GM23248 (cell line): Measurements from ENCODE around the gene SMARCAL1. TPM values are rescaled to one million over a fixed set of nuclear protein-coding genes. Genes with fewer than 3 reads are reported as not detected.

Experiments used
- DNase-seq: peaks from one replicate; pipeline ENCODE4 v3.0.0-alpha.2; 2015
- H2AFZ ChIP-seq: fragments of 200-600 bp; sonication (generic); 2 replicates; pipeline ENCODE4 v1.6.1; 2016; ENCODE audit warnings: antibody characterized with exemption
- H3F3A ChIP-seq: fragments of 200-600 bp; sonication (generic); 2 replicates; pipeline ENCODE4 v1.6.1; 2016; ENCODE audit warnings: mild to moderate bottlenecking, antibody characterized with exemption, mixed run types; ENCODE audit not compliant: insufficient read depth
- H3K27ac ChIP-seq: fragments of 200-600 bp; sonication (generic); 2 replicates; pipeline ENCODE4 v1.5.1; 2016; ENCODE audit warnings: mild to moderate bottlenecking
- H3K27me3 ChIP-seq: fragments of 200-600 bp; sonication (generic); replicated peaks from 2 replicates; pipeline ENCODE4 v1.6.1; 2016; ENCODE audit warnings: mild to moderate bottlenecking; ENCODE audit not compliant: insufficient read depth
- H3K36me3 ChIP-seq: fragments of 200-600 bp; sonication (generic); 2 replicates; pipeline ENCODE4 v1.6.1; 2016; ENCODE audit warnings: low read depth, mild to moderate bottlenecking
- H3K4me1 ChIP-seq: fragments of 200-600 bp; sonication (generic); 2 replicates; pipeline ENCODE4 v1.6.1; 2016; ENCODE audit warnings: mild to moderate bottlenecking; ENCODE audit not compliant: insufficient read depth
- H3K4me2 ChIP-seq: fragments of 200-600 bp; sonication (generic); one replicate; pipeline ENCODE4 v1.6.1; 2016; ENCODE audit warnings: mild to moderate bottlenecking; ENCODE audit not compliant: unreplicated experiment
- H3K4me3 ChIP-seq: fragments of 200-600 bp; sonication (generic); 2 replicates; pipeline ENCODE4 v1.5.1; 2016; ENCODE audit warnings: mild to moderate bottlenecking
- H3K79me2 ChIP-seq: fragments of 200-600 bp; sonication (generic); 2 replicates; pipeline ENCODE4 v1.6.1; 2016; ENCODE audit warnings: mild to moderate bottlenecking; ENCODE audit not compliant: insufficient read depth
- H3K9ac ChIP-seq: fragments of 200-600 bp; sonication (generic); 2 replicates; pipeline ENCODE4 v1.6.1; 2016; ENCODE audit warnings: mild to moderate bottlenecking
- H3K9me2 ChIP-seq: fragments of 200-600 bp; sonication (generic); 2 replicates; pipeline ENCODE4 v1.6.1; 2016; ENCODE audit warnings: mixed run types, mild to moderate bottlenecking, moderate library complexity; ENCODE audit not compliant: insufficient read depth
- H3K9me3 ChIP-seq: fragments of 200-600 bp; sonication (generic); one replicate; pipeline ENCODE4 v1.6.1; 2017; ENCODE audit warnings: low read depth
- H4K20me1 ChIP-seq: fragments of 200-600 bp; sonication (generic); 2 replicates; pipeline ENCODE4 v1.6.0; 2016; ENCODE audit not compliant: insufficient read depth
- EZH2 ChIP-seq: fragments of 200-600 bp; sonication (generic); IDR thresholded peaks from 2 replicates; pipeline ENCODE4 v1.6.1; 2018; ENCODE audit warnings: antibody characterized with exemption, mild to moderate bottlenecking; ENCODE audit not compliant: insufficient read depth, poor library complexity, severe bottlenecking
- EZH2phosphoT487 ChIP-seq: fragments of 200-600 bp; sonication (generic); IDR thresholded peaks from 2 replicates; pipeline ENCODE4 v1.6.1; 2018; ENCODE audit warnings: antibody characterized with exemption, moderate library complexity, mild to moderate bottlenecking, low read depth; ENCODE audit not compliant: insufficient read depth
- WGBS, 2 experiments: methylation state at CpG; one replicate each; pipeline ENCODE4 v1.1.6; 2015 to 2017; ENCODE audit warnings: low lambda C conversion rate in 2 of 2, low coverage in 1 of 2; ENCODE audit errors: missing lambda C conversion rate in 2 of 2; 5-methylcytosine and 5-hydroxymethylcytosine counted together
- in situ Hi-C: fragments of 300-500 bp; cut with MboI; formaldehyde crosslinking; loops from 2 replicates; pipeline ENCODE4 v1.15.0; 2020
- polyA plus RNA-seq: library from polyadenylated mRNA; unstranded; fragments of >200 nt; fragmentation: Nextera tagmentation; extraction: Ambion mirVana; gene quantifications from 2 replicates; pipeline ENCODE4 v1.2.1, GENCODE V29; 2016
- total RNA-seq: library from RNA; depleted of rRNA; stranded (reverse); fragments of >200 nt; shearing (Covaris generic); gene quantifications from 2 replicates; pipeline ENCODE4 v1.2.3, GENCODE V29; 2014; rRNA removed

Gene SMARCAL1
- total and polyA plus RNA-seq, 2 experiments from 2014 or later, result 10.9 to 30.5 TPM

GRCh38 chr2:216526939-216527338 lies 114.7 kb downstream of the SMARCAL1 start:
- in situ Hi-C loops, result no loop called here
- H3K9me2 ChIP-seq, result no peaks in the 10 kb centered on the region
- no peak for DNase-seq
- no peak overlapping the region for H3K9ac ChIP-seq
- H3K4me3 ChIP-seq, result no peak overlapping the region
- no peaks in the 10 kb centered on the region for H3F3A ChIP-seq
- H3K27me3 ChIP-seq, result no peaks in the 10 kb centered on the region
- 90 to 100% methylated on average over 1 of the region's 1 CpG for WGBS, 2 experiments
- H3K36me3 ChIP-seq, result no peaks in the 10 kb centered on the region
- H3K4me2 ChIP-seq, result no peak overlapping the region
- H3K27ac ChIP-seq, result no peak overlapping the region
- TF ChIP-seq EZH2phosphoT487 (no peak), EZH2 (no peak)
- H2AFZ ChIP-seq, result no peak overlapping the region
- H4K20me1 ChIP-seq, result no peaks in the 10 kb centered on the region
- no peaks in the 10 kb centered on the region for H3K79me2 ChIP-seq
- H3K9me3 ChIP-seq, result no peaks in the 10 kb centered on the region
- no peaks in the 10 kb centered on the region for H3K4me1 ChIP-seq

GRCh38 chr2:216527600-216527999 lies 115.3 kb downstream of the SMARCAL1 start:
- Histone ChIP-seq H3K9me3 (no peaks in the 10 kb centered on the region), H3K27me3 (no peaks in the 10 kb centered on the region), H4K20me1 (no peaks in the 10 kb centered on the region), H3K79me2 (no peaks in the 10 kb centered on the region), H3K4me2 (no peak overlapping the region), H3K27ac (no peak overlapping the region), H2AFZ (no peak overlapping the region), H3K9ac (no peak overlapping the region), H3K9me2 (no peaks in the 10 kb centered on the region), H3K36me3 (no peaks in the 10 kb centered on the region), H3K4me3 (no peak overlapping the region), H3K4me1 (no peaks in the 10 kb centered on the region), H3F3A (no peaks in the 10 kb centered on the region)
- TF ChIP-seq EZH2phosphoT487 (no peak), EZH2 (no peak)
- DNase-seq, result no peak
- WGBS, 2 experiments, result 89 to 93% methylated on average over 1 of the region's 1 CpG
- in situ Hi-C loops, result no loop called here

GRCh38 chr2:216532562-216532961 lies 120.3 kb downstream of the SMARCAL1 start:
- Histone ChIP-seq H3K9ac (no peak overlapping the region), H4K20me1 (no peaks in the 10 kb centered on the region), H3K27me3 (no peaks in the 10 kb centered on the region), H3K4me1 (peaks cover 28% of the 10 kb centered on the region), H3K79me2 (no peaks in the 10 kb centered on the region), H3K36me3 (no peaks in the 10 kb centered on the region), H3K4me2 (no peak overlapping the region), H3K9me2 (no peaks in the 10 kb centered on the region), H3K9me3 (no peaks in the 10 kb centered on the region), H3F3A (peaks cover 35% of the 10 kb centered on the region), H3K27ac (no peak overlapping the region), H3K4me3 (no peak overlapping the region), H2AFZ (no peak overlapping the region)
- WGBS, 2 experiments, result 77 to 84% methylated on average over 2 of the region's 2 CpGs
- no peak for DNase-seq
- TF ChIP-seq EZH2phosphoT487 (no peak), EZH2 (no peak)
- in situ Hi-C loops, result no loop called here

Other genes starting within 250 kb of the SMARCAL1 start
- gene MARCHF4, start 40.0 kb upstream of the SMARCAL1 start, total RNA-seq, result 10.6 and 14.5 TPM in 2 replicates
- gene MARCHF4, start 40.0 kb upstream of the SMARCAL1 start, polyA plus RNA-seq, result 7.0 and 7.8 TPM in 2 replicates
- gene RPL37A, start 86.4 kb downstream of the SMARCAL1 start, total RNA-seq, result 979 and 1,006 TPM in 2 replicates
- gene RPL37A, start 86.4 kb downstream of the SMARCAL1 start, polyA plus RNA-seq, result 1,627 and 1,708 TPM in 2 replicates
- 24.0 and 40.1 TPM in 2 replicates for gene IGFBP2, start 220.9 kb downstream of the SMARCAL1 start, total RNA-seq
- gene IGFBP2, start 220.9 kb downstream of the SMARCAL1 start, polyA plus RNA-seq, result 5.6 and 12.6 TPM in 2 replicates